ENCODE results near the gene PPP1R13B. TPM values are rescaled to one million over a fixed set of nuclear protein-coding genes. Genes with fewer than 3 reads are reported as not detected.

Gene PPP1R13B
- total RNA-seq, 1 donor from 2014 or later, result 7.3 TPM

- DNase-seq (ENCODE audit: low read depth), result no peak
- peaks cover 1% of the 10 kb centered on the region for H3K36me3 ChIP-seq (ENCODE audit: control insufficient read depth, insufficient read depth, low read length)
- TF ChIP-seq CTCF (IDR thresholded peaks at IDR 0.05; ENCODE audit: insufficient read depth, low read length, poor library complexity, severe bottlenecking), result no peak
- H3K4me3 ChIP-seq (ENCODE audit: low read depth, low read length), result no peak overlapping the region
- H3K27me3 ChIP-seq (ENCODE audit: control insufficient read depth, insufficient read depth, low read length), result no peaks in the 10 kb centered on the region
These were observed 119.2 kb downstream of the PPP1R13B start for GRCh38 chr14:103728141-103728540.

DNA sequence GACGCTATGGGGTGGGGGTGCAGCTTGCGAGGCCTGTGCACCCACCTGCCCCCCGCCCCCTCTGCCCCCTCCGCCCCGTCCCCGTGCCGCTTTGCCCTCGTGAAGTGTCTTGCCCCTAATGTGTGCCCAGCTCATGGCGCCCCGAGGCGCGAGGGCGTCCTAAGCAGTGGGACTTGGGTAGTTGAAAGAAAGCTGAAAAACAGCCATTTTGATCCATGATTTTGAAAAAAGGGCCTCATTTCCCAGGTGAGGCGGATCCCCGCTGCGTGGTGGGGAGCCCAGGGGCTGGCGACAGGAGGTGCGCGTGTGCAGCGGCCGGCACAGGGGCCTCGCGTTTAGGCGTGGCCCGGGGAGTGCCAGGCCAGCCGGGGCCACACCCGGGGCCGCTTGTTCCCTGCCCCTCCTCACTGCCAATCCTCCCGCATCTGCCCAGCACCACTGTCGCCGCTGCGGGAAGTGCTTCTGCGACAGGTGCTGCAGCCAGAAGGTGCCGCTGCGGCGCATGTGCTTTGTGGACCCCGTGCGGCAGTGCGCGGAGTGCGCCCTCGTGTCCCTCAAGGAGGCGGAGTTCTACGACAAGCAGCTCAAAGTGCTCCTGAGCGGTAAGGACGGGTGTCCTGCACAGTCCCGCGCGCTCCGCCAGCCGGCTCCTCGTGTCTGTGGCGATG is 119.9 kb downstream of the PPP1R13B start:
- no peak for TF ChIP-seq CTCF (IDR thresholded peaks at IDR 0.05; ENCODE audit: insufficient read depth, low read length, poor library complexity, severe bottlenecking)
- H3K27me3 ChIP-seq (ENCODE audit: control insufficient read depth, insufficient read depth, low read length), result no peaks in the 10 kb centered on the region
- no peaks in the 10 kb centered on the region for H3K36me3 ChIP-seq (ENCODE audit: control insufficient read depth, insufficient read depth, low read length)

DNA sequence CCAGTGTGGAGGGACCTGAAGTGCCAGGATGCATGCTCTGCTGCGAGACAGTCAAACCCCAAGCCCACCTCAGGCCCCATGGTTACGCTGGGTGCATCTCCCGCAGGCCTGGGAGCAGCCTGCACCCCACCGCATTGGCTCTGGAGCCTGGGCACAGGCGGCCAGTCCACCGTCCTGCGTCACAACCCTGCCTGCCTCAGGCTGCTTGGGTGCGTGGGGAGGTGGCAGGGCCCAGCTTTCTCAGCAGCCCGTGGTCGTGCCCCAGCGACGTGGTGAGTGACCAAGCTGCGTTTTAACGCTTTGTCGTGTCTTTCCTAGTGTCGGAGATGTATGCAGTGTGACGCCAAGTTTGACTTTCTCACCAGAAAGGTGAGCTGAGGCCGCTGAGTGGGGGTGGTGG is 120.9 kb downstream of the PPP1R13B start:
- H3K36me3 ChIP-seq (ENCODE audit: control insufficient read depth, insufficient read depth, low read length), result no peaks in the 10 kb centered on the region
- H3K4me3 ChIP-seq (ENCODE audit: low read depth, low read length), result no peak overlapping the region
- DNase-seq (ENCODE audit: low read depth), result no peak
- H3K27me3 ChIP-seq (ENCODE audit: control insufficient read depth, insufficient read depth, low read length), result no peaks in the 10 kb centered on the region
- no peak for TF ChIP-seq CTCF (IDR thresholded peaks at IDR 0.05; ENCODE audit: insufficient read depth, low read length, poor library complexity, severe bottlenecking)

More for the DNA sequence above, 119.9 kb downstream of the PPP1R13B start:
- no peak for DNase-seq (ENCODE audit: low read depth)
- H3K4me3 ChIP-seq (ENCODE audit: low read depth, low read length), result no peak overlapping the region

DNA sequence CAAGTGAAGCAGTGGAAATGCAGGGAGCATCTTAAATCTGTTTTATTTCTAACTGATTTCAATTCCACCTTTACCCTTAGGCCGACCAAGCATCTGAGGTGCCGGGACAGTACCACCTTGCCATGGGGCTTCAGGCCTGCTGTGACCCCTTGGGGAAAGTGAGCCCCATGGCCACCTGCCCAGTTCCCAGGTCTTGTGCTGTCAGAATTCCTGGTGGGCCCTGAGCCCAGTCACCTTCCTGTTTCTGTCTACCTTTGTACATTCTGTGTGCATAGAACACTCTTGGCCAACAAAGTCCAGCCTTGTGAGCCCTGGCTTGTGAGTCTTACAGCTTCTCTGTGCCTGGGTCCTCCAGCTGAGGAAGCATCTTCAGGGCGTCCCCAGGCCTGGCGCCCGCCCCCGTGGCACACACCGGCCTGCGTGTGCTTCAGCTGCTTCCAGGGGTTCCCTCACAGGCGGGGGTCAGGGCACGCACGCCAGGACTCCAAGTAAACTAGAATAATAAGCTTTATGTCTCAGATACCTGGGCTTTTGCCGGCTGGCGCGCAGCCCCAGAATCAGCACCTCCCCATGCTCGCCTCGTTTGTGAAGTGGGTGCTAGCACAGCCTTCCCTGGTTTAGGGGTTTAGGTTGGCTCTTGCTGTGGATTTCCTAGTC is 121.5 kb downstream of the PPP1R13B start:
- no peak for TF ChIP-seq CTCF (IDR thresholded peaks at IDR 0.05; ENCODE audit: insufficient read depth, low read length, poor library complexity, severe bottlenecking)
- Histone ChIP-seq H3K4me3 (ENCODE audit: low read depth, low read length) (no peak overlapping the region), H3K27me3 (ENCODE audit: control insufficient read depth, insufficient read depth, low read length) (no peaks in the 10 kb centered on the region), H3K36me3 (ENCODE audit: control insufficient read depth, insufficient read depth, low read length) (no peaks in the 10 kb centered on the region)
- no peak for DNase-seq (ENCODE audit: low read depth)

DNA sequence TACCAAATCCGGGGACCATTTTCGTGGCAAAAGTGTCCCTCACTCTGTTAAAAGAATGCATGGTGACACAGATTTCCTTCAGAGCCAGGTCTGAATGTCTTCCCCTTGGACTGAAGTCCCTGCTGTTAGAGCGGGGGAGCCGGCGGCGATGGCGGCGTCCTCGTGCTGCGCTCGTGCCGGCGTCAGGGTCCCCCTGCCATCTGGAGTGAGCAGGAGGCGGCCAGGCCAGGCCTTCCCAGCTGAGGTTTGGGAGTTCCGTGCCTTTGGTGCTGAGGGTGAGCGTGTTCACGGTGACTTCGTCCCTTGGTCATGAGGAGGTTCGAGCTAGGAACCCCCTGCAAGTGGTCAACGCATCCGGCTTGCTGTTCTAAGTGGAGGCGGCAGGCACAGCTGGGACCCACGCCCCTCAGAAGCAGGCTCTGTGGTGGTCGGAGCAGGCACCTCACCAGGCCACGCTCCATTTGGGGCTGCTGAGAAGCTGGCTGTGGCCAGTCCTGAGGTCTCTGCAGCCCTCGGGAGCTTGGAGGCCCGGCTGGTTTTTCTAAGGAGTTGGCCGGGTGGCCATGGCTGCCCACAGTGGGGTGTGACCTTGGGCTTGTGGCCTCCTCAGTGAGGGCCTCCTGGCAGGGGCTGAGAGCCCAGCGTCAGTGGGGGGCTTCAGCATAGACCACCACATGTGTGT is 122.2 kb downstream of the PPP1R13B start:
- H3K27me3 ChIP-seq (ENCODE audit: control insufficient read depth, insufficient read depth, low read length), result no peaks in the 10 kb centered on the region
- H3K36me3 ChIP-seq (ENCODE audit: control insufficient read depth, insufficient read depth, low read length), result no peaks in the 10 kb centered on the region
- no peak overlapping the region for H3K4me3 ChIP-seq (ENCODE audit: low read depth, low read length)
- TF ChIP-seq CTCF (IDR thresholded peaks at IDR 0.05; ENCODE audit: insufficient read depth, low read length, poor library complexity, severe bottlenecking), result no peak
- no peak for DNase-seq (ENCODE audit: low read depth)

Data from kidney epithelial cell (primary cell).